KBM-7 (cell line): ENCODE results near the gene TNFAIP2.
"Not testable (repeated sequence)": the region's sequence is repeated elsewhere in the genome, so short reads cannot be mapped to it uniquely, and the experiment has no call there.

ENCODE experiments used
- DNase-seq: peaks from one replicate; pipeline ENCODE4 v3.0.0-alpha.2; 2015
- in situ Hi-C: fragments of 300-500 bp; cut with MboI; formaldehyde crosslinking; loops from 2 replicates; pipeline ENCODE4 v1.14.3; 2020; ENCODE audit warnings: low sequenced_read_pairs, low pct_unique_long_range_greater_than_20kb, mixed read lengths

TNFAIP2 gene

DNA sequence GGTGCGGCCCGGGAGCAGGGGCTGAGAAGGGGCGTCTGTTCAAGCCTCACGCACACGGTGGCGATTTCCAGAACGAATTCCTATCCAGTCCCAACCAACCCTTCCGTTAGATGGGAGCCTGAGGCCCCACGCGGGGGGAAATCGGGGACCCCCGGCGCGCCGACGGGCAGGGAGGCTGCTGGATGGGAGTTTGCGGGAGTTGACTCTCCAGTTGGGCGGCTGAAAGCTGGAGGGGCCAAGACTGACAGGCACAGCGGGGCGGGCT, 18.9 kb upstream of the TNFAIP2 start:
- in situ Hi-C loops: no loop called here

GRCh38 chr14:103104654-103105452, 18.4 kb upstream of the TNFAIP2 start:
- peak; percentile 63 for DNase-seq
- in situ Hi-C loops: no loop called here

More for the DNA sequence above, 18.9 kb upstream of the TNFAIP2 start:
- DNase-seq: no peak

DNA sequence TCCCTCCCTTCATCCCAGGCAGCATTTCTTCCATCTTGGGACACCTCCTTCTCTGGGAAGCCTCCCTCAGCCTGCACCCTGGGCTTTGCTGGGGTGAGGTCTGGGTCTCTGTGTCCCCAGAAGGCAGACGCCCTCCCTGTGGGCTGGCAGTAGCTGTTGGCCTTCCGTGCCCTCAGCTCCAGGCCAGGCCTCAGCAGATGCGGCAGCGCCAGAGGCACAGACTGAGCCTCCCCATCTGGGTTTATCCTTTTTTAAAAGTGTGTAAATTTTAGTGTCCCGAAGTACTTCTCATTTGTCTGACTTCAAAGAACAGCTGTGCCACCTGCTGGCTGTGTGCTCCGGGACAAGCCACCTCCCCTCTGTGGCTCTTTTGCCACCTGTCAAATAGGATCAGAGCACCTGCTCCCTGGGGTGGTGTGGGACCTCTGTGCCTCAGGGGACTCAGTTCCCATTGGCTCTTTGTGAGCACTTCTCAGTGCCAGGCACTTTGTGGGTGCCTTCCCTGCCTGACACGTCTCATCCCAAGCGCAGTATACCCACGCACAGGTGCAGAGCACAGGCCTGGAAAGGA, 17.6 kb upstream of the TNFAIP2 start:
- DNase-seq: peak; percentile 32
- in situ Hi-C loops: no loop called here

DNA sequence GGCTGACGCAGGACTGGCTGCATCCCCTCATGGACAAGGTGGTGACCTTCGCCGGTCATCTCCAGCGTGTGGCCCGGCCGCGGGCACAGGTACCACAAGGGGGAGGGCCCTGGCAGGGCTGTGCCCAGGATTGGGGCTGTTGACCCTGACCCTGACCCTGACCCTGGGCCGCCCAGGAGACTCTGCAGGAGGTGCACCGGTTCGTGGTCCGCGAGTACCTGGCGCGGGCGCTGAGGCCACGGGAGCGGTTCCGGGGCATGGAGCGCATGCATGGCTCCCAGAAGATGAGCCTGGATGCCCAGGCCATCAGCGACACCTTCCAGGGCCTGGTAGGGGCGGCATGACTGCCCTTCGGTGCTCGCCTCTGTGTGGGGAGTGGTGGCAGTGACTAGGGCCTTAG, 15.8 kb upstream of the TNFAIP2 start:
- no peak for DNase-seq
- in situ Hi-C loops: no loop called here

- DNase-seq: no peak
- in situ Hi-C loops: no loop called here
Measured at GRCh38 chr14:103107941-103108748, 15.1 kb upstream of the TNFAIP2 start.

DNA sequence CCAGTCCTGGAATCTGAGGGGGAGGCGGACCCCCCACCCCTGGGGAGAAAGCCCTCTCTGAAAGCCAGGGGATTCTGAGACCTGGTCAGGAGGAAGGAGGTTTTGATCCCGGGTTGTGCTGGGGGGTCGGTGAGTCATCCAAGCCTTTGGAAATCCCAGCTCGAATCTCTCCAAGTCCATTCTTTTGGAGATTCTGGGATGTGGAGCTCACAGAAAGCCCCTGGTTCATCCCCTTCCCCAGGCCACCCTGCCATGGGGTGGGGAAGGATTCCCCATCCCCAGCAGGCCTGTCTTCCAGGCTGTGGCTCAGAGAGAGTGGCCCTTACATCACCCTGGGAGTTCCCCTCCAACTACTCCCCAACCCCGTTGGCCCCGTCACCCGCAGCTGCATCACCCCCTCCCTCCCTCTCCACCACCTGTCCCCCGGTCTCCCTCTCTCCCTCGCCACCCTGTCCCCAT, 14.5 kb upstream of the TNFAIP2 start:
- in situ Hi-C loops: no loop called here
- DNase-seq: no peak

- in situ Hi-C loops: no loop called here
- no peak for DNase-seq
Measured at GRCh38 chr14:103109535-103110441, 13.5 kb upstream of the TNFAIP2 start.

DNA sequence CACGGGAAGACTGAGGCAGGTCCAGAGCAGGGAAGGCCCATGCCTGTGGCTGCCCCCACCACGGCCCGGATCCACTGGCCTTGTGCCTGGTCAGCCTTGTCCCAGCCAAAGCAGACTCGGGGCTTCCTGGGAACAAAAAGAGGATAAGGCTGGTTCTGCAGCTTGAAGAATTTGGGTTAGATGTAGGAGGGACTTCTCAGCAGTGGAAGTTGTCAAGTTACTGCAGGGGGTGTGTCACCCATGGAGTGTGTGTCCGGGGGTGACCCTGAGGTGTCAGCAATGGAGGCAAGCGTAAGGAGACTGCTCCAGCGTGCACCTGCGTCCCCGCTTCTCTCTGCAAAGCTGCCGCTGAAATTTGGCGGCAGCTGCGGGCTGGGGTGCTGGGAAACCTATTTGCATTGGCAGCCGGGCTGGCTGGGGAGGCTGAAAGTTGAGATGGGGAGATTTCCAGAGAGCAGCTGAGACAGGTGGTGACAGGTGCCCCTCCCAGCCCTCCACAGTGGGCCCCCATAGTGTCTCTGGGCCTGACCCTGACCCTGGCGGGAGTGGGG, 12.5 kb upstream of the TNFAIP2 start:
- in situ Hi-C loops: no loop called here
- DNase-seq: no peak

DNA sequence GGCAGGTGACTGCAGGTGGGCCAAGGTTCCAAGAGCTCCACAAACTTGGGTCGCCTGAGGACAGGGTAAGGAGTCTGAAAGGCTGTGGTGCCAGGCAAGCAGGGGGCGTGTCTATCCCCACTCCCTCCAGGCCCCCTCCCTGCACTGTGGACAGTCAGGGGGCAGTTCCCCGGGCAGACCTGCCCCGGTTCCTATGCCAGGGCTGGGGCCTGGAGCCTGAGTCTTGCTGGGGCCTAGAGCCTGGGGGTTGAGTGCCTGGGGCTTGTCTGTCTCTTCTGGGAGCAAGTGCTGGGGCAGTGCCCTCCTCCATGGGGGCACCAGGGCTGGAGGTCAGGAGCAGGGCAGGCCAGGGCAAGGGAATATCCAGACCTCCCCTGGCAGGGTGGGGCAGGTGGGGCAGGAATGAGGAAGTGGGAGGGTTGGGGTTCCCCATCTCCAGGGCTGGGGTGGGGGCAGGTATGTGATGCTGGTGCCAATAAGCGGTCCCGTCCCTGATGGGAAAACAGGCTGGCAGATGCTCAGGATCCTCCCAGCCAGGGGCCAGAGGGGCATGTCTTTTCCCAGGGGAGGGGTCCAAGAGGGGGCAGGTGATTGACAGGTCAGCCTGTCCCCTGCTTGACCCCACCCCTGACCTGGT, 11.9 kb upstream of the TNFAIP2 start:
- no peak for DNase-seq
- in situ Hi-C loops: no loop called here

DNA sequence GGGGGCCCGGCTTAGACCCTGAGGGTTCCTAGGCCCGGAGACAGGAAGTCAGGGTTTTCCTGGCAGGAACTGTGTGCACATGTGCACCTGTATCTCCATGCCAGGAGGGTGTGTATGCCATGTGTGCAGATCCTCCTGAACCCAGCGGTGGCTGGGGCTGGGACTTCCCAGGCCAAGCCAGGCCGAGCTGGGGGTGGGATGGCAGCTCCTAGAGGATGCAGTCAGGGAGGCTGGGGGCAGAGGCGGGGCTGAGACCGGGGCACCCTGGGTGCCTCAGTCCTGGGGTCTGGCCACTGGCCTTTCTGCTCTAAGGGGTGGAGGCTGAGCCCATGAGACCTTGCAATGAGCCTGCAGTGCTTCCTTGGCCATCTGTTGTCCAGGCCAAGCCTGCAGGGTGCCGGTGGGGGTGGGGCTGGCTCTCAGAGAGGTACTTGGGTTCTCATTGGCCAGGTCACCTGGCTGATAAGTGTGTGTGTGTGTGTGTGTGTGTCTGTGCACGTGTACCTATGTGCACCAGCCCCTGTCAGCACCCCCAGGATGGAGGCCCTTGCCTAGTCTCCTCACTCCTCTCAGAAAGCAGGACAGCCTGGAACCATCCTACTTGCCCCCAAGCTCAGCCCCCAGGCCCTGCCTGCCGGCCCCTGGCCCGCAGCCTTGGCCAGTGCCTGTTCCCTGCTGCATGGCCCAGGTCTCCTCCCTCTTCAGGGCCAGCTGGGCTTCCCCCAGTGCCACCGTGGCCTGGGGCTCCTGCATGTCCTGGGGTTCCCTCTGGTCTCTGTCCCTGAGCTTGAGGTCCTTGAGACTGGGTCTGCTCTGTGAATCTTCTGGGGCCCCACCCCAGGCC, 10.6 kb upstream of the TNFAIP2 start:
- in situ Hi-C loops: no loop called here
- DNase-seq: no peak

GRCh38 chr14:103113303-103113702, 10.0 kb upstream of the TNFAIP2 start:
- in situ Hi-C loops: no loop called here
- DNase-seq: no peak

DNA sequence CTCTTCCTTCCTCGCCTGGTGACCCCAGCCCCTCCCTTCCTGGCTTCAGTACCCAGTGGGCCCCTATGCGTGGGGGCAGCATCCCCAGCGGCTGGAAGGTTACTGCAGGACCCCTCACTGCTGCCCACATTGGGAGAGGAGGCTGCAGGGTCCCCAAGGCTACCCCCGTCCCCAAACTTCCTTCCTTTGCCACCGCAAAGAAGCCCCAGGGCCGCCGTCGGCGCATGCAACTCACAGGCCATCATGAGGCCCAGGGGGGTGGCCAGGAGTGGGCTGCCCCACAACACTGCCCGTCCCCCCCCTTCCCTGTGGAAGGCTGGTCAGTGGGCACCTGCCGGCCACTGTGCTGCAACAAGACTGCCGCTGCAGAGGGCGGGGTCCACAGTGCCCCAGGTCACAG, 9.5 kb upstream of the TNFAIP2 start:
- in situ Hi-C loops: no loop called here

DNA sequence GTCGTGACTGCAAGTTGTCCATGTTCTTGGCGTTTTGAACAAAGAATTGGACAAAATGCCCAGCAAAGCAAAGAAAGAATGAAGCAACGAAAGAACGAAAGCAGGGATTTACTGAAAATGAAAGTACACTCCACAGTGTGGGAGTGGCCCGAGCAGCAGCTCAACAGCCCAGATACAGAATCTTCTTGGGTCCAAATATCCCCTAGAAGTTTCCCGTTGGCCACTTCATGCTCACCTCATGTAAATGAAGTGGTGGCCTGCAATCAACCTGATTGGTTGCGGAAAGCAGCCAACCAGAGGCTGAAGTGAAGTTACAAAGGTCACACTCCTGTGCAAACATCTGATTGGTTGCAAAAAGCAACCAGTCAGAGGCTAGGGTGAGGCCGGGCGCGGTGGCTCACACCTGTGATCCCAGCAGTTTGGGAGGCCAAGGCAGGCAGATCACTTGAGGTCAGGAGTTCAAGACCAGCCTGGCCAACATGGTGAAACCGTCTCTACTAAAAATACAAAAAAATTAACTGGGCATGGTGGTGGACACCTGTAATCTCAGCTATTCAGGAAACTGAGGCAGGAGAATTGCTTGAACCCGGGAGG, 8.1 kb upstream of the TNFAIP2 start:
- DNase-seq: peak; percentile 32
- in situ Hi-C loops: not testable (repeated sequence)

More for the DNA sequence above, 9.5 kb upstream of the TNFAIP2 start:
- no peak for DNase-seq

DNA sequence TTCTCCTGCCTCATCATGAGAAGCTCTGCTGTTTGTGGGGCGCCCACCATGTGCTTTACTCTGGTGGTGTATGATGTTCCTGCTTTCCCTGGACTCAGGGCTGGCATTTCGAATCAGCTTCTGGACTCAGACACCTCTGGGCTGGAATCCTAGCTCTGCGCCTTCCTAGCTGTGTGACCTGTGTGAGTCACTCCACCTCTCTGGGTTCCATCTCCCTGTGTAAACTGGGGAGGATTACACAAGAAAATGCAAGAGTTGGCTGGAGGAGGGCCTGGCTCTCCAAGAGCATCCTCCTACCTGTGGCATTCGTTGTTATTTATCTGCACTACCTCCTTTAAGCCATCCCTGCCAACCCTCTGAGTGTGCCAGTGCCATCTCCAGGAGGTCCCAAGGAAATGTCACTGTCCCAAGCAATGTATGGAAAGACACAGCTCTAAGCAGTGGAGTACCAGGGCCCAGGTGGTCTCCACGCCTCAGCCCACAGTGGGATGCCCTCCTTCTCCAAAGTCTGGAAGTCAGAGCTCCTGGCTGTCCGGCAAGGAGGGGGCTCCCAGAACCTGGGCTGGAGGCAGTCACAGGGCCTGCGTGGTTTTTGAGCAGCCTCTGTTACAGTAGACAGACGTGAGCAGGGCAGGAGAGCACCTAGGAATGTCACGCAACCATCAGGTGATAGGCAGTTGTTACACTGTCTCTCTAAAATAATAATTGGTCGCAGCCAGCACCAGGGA, 7.3 kb upstream of the TNFAIP2 start:
- no peak for DNase-seq
- in situ Hi-C loops: no loop called here

- in situ Hi-C loops: no loop called here
- no peak for DNase-seq
Measured at GRCh38 chr14:103116636-103117035, 6.6 kb upstream of the TNFAIP2 start.

DNA sequence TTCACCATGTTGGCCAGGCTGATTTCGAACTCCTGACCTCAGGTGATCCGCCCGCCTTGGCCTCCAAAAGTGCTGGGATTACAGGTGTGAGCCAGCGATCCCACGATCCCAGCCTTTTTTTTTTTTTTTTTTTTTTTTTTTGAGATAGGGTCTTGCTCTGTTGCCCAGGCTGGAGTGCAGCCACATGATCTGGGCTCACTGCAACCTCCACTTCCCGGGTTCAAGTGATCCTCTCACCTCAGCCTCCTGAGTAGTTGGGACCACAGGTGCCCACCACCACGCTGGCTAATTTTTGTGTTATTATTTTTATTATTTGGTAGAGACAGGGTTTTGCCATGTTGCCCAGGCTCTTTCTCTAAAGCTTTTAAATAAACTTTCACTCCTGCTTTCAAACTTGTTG, 5.8 kb upstream of the TNFAIP2 start:
- in situ Hi-C loops, DNase-seq: not testable (repeated sequence)
